HEK293 (cell line): ENCODE measurements around the gene GDF9.

Experiments used
- MYNN ChIP-seq: fragments of 450-650 bp; formaldehyde crosslinking; IDR thresholded peaks from 2 replicates; pipeline ENCODE4 v1.5.1; 2016; ENCODE audit warnings: missing biosample characterization, missing genetic modification characterization, borderline replicate concordance
- OSR2 ChIP-seq: fragments of 450-650 bp; formaldehyde crosslinking; IDR thresholded peaks from 2 replicates; pipeline ENCODE4 v1.5.1; 2016; ENCODE audit warnings: missing biosample characterization, missing genetic modification characterization
- ZBTB21 ChIP-seq: fragments of 450-650 bp; formaldehyde crosslinking; IDR thresholded peaks from 2 replicates; pipeline ENCODE4 v1.5.1; 2017; ENCODE audit warnings: missing biosample characterization, missing genetic modification characterization
- ZNF202 ChIP-seq: fragments of 450-650 bp; formaldehyde crosslinking; IDR thresholded peaks from 2 replicates; pipeline ENCODE4 v1.5.1; 2016; ENCODE audit warnings: missing biosample characterization, missing genetic modification characterization, borderline replicate concordance
- TF ChIP-seq, protein P1 (sequence below): fragments of 450-650 bp; formaldehyde crosslinking; IDR thresholded peaks from 2 replicates; pipeline ENCODE4 v1.5.1; 2016; ENCODE audit warnings: missing biosample characterization, missing genetic modification characterization
- TF ChIP-seq, protein P2 (sequence below): fragments of 450-650 bp; formaldehyde crosslinking; IDR thresholded peaks from 2 replicates; pipeline ENCODE4 v1.5.1; 2017; ENCODE audit warnings: missing biosample characterization, missing genetic modification characterization

DNA sequence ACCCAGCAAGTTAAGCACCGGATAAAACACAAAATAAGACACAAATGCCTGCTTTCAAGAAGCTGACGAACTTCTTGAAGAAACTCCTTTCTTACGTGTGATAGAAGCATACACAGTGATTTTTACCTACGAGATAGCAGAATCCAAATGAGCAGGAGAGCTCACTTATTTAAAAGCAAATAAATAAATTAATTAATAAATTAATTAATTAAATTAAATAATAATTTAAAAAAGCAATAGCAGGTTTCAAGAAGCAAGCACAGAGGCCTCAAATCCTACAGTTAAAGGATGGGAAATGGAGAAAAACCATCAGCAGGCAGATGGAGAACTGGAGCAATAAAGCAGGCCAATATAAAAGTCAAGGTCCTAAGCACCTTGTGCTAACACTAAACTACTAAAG lies 24.5 kb upstream of the GDF9 start:
- TF ChIP-seq, protein P1, sequence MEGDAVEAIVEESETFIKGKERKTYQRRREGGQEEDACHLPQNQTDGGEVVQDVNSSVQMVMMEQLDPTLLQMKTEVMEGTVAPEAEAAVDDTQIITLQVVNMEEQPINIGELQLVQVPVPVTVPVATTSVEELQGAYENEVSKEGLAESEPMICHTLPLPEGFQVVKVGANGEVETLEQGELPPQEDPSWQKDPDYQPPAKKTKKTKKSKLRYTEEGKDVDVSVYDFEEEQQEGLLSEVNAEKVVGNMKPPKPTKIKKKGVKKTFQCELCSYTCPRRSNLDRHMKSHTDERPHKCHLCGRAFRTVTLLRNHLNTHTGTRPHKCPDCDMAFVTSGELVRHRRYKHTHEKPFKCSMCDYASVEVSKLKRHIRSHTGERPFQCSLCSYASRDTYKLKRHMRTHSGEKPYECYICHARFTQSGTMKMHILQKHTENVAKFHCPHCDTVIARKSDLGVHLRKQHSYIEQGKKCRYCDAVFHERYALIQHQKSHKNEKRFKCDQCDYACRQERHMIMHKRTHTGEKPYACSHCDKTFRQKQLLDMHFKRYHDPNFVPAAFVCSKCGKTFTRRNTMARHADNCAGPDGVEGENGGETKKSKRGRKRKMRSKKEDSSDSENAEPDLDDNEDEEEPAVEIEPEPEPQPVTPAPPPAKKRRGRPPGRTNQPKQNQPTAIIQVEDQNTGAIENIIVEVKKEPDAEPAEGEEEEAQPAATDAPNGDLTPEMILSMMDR (tag by site-specific recombination) = no peak
- TF ChIP-seq OSR2 (tag by site-specific recombination) = no peak
- TF ChIP-seq, protein P2, sequence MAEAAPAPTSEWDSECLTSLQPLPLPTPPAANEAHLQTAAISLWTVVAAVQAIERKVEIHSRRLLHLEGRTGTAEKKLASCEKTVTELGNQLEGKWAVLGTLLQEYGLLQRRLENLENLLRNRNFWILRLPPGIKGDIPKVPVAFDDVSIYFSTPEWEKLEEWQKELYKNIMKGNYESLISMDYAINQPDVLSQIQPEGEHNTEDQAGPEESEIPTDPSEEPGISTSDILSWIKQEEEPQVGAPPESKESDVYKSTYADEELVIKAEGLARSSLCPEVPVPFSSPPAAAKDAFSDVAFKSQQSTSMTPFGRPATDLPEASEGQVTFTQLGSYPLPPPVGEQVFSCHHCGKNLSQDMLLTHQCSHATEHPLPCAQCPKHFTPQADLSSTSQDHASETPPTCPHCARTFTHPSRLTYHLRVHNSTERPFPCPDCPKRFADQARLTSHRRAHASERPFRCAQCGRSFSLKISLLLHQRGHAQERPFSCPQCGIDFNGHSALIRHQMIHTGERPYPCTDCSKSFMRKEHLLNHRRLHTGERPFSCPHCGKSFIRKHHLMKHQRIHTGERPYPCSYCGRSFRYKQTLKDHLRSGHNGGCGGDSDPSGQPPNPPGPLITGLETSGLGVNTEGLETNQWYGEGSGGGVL (tag by site-specific recombination) = no peak
- TF ChIP-seq MYNN = no peak
- TF ChIP-seq ZBTB21 = no peak
- no peak for TF ChIP-seq ZNF202 (tag by site-specific recombination)
